HG03439 (cell line): Measurements from ENCODE around the gene CD247.

Experiments
- ATAC-seq: cut with Tn5 transposase; IDR thresholded peaks from one replicate; pipeline ENCODE4 v1.9.1; 2021; ENCODE audit warnings: mild to moderate bottlenecking, moderate library complexity; ENCODE audit not compliant: unreplicated experiment

Gene CD247

DNA sequence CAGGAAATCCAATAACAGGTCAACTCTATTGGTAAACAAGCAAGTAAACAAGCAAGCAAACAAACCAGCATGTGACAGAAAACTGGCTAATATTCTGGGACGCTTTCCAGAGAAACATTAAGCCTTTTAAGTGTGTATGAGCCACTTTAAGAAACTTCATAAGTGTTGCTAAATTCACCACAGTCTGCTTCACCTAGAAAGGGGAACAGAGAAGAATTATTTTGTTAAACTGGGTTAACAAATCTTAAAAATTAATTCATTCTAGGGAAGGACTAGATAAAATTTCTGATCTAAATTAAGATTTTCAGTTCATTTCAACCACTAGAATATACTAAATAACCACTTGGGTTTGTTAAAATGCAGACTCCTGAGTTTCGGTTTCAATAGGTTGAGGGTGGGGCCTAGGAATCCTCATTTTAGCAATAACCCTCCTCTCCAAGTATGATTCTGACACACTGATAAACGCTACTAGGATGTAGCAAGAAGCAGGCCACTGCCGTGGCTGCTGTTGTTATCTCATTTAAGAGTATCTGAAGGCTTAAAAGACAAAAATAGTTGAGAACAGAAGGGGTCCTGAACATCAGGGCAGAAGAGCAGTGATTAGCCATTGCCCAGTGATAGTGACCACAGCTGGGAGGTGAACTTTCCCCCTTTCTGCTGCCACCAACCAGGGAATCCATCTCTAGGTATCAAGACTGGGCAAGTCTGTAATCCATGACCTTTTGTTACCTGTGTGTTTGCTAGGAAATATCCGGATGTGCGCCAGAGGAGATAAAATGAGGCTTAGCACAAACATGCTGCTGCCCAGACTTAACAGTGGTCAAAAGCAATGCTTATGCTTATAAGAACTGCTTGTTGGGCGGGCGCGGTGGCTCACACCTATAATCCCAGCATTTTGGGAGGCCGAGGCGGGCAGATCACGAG, 24.0 kb upstream of the CD247 start:
- ATAC-seq, result no peak

- ATAC-seq, result no peak
Measured at GRCh38 chr1:167541610-167542009, 23.3 kb upstream of the CD247 start.

DNA sequence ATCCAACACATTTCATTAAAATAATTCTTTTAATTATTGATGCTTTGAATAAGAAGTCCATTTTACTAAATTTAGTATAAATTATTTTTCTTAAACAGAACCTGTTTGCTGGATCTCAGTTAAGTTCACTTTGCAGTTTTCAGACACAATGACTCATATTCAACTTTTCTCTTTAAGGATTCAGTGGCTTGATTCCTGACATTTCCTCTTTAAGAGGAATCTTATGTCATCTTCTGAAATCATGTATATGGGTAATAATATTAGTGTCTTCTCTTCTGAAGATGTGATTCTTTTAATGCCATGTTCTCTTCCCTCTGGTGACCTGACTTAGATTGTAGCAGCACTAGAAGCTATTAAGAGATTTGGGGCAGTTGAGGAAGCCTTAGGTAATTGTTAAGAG, 22.7 kb upstream of the CD247 start:
- no peak for ATAC-seq

GRCh38 chr1:167538657-167539056, 20.3 kb upstream of the CD247 start:
- ATAC-seq, result no peak

DNA sequence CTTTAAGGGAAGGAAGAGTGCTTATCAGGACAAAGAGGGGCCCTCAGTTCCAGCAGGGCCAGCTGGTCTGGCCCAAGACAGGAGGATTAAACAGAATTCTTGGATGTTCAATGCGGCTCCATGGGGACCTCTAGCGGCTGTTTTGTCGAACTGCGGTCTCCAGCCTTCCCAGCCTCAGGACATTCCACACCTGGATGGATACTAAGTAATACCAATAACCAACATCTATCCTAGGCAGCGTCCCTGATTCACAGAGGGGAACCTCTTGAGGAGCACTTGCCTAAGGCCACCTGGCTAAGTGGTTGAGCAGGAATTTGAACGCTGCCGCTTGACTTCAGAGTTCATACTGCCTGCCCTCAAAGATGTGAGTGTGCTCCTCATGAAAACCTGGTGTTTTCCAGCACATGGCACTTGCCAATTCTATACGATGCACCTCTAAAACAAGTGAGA, 15.5 kb upstream of the CD247 start:
- peak; percentile 51 for ATAC-seq

- no peak for ATAC-seq
Measured at GRCh38 chr1:167532964-167533824, 14.9 kb upstream of the CD247 start.

- ATAC-seq, result no peak
Measured at GRCh38 chr1:167532375-167532774, 14.0 kb upstream of the CD247 start.

DNA sequence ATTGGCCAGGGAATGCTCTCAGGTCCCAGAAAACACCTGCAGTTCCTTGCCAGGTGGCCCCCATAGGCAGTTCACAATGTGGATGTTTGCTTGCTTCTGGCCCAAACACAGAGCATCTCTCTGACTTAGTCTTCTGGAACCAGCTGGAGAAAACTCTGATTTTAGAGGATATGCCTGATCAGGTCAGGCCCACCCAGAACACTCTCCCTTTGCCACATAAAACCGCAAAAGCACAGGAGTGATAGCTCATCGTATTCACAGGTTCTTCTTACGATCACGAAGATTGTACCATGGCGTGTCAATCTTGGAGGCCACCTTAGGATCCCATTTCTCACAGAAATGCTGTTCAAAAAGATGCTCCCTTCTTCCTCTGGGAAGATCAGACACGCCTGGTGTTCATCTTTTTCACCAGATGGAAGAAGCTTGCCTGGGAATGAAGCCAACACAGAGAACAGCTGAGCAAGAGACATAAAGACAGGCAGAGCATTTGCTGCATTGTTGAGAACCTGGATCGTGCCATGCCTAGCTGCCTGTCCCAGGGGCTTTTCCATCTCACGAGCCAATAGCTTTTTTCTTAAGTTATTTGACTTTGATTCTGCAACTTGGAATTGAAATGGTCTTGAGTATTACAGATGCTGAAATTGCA, 11.6 kb upstream of the CD247 start:
- ATAC-seq, result no peak

GRCh38 chr1:167528057-167528728, 9.9 kb upstream of the CD247 start:
- no peak for ATAC-seq

DNA sequence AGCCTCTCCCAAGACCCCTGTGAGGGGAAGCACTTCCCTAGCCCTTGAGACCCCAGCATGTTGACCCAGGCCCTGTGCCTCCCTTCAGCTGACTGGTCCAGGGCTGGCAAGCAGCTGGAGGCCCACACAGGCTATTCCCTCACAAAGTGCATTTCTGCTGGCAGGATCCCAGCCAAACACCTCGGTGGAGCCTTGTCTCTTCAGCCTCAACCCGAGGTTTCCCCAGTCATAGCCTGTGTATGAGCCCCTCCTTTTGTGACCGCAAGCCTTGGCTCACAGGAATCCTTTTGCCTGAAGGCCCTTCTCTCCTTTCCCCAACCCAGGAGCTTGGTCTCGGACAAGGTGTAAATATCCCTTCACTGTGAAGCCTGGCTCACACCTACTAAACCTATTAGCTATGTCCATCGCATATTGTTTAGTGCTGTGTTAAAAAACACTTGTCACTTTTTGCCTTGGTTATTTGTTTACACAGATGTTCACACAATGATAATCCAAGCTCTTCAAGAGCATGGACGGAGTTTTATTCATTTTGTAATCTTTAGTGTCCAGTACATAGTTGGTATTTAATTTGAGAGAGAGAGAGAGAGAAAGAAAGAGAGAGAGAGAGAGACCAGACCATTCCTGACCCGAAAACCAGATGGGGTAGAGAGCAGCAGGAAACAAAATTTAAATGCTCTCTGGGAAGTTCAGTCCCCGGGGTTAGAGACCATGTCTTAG, 8.5 kb upstream of the CD247 start:
- ATAC-seq, result no peak

DNA sequence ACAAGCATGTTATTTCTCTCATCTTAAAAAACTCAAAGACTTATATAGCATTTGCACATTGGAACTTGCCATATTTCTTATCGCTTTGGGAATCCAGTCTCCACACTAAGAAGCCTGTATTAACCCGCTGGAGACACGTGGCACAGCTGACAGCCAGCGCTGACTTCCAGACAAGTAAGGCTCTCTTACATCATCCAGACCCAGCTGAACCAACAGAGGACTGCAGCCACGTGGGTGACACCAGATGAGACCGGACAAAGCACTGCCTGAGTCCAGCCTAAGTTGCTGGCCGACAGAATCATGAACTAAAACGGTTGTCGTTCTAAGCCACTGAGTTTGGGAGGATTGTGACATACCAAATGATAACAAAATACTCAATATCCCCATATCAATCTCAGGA, 6.3 kb upstream of the CD247 start:
- no peak for ATAC-seq

DNA sequence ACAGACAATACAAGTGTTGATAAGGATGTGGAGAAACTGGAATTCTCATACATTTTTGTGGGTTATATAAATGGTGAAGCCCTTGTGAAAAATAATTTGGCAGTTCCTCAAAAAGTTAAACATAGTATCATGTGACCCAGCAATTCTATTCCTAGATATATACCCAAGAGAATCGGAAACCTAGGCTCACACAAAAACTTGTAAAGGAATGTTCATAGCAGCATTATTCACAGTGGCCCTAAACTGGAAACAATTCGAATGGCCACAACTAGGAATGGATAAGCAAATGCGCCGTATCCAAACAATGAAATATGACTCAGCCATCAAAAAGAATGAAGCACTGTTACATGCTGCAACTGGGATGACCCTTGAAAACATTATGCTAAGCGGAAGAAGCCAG, 3.9 kb upstream of the CD247 start:
- no peak for ATAC-seq

DNA sequence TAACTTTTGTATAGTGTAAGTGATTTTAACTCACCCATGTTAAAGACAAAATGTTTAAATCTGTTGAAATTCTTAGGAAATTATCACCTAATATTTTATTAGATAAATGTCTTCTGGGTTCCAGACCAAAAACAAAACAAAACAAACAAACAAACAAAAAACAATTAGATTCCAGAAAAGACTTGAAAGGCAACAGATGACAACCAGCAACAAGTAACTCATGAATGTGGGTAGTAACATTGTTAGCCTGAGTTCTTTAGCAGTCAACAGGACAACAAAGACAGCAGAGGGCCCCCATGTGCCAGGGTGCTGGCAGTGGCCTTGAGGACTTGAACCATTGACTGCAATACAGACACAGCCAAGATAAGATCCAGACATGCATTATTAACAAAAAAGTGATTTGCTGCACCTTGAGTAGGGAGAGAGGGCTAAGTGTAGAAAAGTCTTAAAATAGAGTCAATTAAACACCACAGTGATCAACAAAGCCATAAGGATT, 2.4 kb upstream of the CD247 start:
- no peak for ATAC-seq

DNA sequence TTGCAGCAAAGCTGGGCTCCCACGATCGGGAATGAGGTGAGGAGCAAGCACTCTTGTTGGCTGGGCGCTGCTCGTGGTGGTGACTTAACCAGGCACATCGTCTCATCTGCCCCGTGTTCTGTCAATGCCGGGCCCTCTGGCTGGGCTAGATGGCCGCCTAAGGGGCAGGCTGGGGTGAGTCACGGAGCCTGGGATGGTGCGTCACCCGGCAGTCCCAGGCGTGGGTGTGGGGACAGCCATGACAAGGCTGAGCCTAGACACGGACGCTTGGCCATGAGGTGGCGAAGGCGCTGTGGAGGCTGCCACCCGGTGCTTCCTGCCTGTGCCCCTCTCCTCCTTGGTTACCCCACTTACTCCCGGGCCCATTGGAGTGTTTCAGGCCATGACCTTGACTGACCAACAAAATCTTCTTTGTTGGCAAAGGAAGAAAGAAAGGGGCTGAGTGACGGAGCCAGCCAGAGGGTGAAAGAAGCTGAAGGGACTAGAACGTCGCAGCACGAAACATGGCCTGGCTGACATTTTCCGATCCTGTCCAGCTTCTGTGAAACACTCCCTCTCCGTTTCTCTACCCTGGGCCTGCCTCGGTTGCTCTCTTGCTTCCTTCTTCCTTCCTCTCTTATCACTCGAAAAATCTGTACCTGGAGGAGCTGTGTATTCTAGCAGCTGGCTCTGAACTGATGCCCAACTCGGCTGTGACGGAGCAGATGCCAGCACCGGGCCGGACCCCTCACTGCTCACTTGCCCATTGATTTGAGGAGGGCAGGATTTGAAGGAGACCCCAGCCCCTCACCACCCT, 596 bp downstream of the CD247 start:
- ATAC-seq, result no peak

DNA sequence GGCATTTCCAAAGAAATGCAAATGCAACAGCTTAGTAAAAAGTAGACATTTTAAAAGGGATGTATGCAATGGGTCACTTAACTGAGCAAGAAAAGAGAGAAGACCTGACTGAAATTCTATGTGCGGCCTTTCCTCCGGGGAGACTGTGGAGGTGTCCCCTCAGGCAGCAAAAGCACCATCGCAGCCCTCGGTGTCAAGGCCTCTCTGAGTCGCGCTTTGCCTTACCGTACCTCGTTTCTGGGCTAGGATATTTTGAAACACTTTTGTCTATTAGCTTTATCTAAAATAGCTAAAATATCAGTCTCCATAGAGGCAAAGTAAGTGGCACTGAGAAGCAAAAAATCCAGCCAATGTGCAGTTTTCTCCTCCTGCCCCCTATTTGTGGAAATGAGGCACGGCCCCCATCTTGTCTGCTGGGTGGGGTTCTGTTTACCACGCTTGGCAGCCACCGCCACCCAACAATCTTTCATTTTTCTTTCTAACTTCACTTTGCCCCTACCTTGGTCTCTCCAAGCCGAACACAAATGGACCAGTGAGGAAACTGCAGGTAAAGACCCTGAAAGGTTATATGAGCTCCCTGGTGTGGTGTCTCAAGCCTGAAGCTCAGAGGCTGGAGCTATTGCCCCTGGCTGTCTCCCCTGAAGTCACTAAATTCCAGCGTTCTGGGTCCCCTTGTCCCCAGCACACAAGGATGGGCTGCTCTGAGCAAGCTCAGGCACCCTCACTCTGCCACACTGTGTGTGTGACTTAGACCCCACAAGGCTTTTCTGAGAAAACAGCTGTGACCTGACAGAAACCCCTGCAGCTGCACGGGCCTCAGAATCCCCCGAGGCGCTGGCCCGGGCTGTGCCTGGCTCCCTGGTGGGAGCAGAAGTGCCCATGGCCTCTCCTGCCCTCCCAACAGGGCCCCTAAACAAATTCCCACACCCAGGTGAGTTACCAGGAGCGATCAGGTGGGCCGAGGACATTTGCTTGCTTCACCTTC, 1.6 kb downstream of the CD247 start:
- no peak for ATAC-seq

GRCh38 chr1:167515893-167516321, 2.4 kb downstream of the CD247 start:
- ATAC-seq, result no peak

DNA sequence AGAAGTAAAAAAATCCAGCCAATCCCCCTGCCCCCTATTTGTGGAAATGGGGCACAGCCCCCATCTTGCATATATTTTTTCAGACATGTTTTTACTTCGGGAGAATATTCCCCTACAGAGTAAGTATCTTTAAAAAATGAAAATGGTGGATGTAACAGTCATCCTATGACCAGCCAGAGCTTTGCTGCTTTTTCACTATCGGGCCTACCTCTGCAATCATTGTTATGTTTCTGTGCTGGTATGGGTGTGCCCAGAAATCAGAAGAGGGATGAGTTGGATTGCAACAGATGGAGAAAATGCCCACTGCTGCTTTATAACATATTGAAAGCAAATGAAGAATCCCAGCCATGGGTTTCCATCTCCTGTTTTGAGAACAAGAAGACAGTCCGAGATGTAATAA, 2.9 kb downstream of the CD247 start:
- ATAC-seq, result no peak

DNA sequence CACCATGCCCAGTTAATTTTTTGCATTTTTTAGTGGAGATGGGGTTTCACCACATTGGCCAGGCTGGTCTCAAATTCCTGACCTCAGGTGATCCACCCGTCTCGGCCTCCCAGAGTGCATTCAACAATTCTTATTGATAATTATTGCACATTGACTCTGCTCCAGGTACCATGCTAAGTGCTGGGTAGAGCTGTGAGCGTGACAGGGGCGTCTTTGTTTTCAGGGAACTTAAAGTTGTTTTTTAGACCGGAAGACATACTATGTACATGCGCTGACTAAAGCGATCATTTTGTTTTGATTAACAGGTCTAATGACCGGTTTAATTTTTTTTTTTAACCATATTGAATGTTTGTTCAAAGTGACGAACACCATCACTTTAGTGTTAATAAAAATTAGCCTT, 4.0 kb downstream of the CD247 start:
- ATAC-seq, result no peak
